SJCRH30 (cell line): ENCODE data around the gene XIRP1. TPM values are rescaled to one million over a fixed set of nuclear protein-coding genes. Genes with fewer than 3 reads are reported as not detected.

Experiments used
- DNase-seq, 2 experiments: peaks; one replicate each; pipeline ENCODE4 v3.0.0-alpha.2; 2015 to 2020
- H3K27ac ChIP-seq: fragments of 250-450 bp; sonication (Bioruptor Pico); 2 replicates; pipeline ENCODE4 v1.5.1; 2020; ENCODE audit warnings: mild to moderate bottlenecking, moderate library complexity
- H3K27me3 ChIP-seq: fragments of 250-450 bp; sonication (Bioruptor Pico); 2 replicates; pipeline ENCODE4 v1.5.1; 2020; ENCODE audit warnings: mild to moderate bottlenecking, moderate library complexity
- H3K36me3 ChIP-seq: fragments of 250-450 bp; sonication (Bioruptor Pico); 2 replicates; pipeline ENCODE4 v1.5.1; 2020; ENCODE audit warnings: mild to moderate bottlenecking, moderate library complexity
- H3K4me1 ChIP-seq: fragments of 250-450 bp; sonication (Bioruptor Pico); 2 replicates; pipeline ENCODE4 v1.5.1; 2020; ENCODE audit warnings: mild to moderate bottlenecking, moderate library complexity
- H3K4me3 ChIP-seq: fragments of 250-450 bp; sonication (Bioruptor Pico); 2 replicates; pipeline ENCODE4 v1.5.1; 2020; ENCODE audit warnings: mild to moderate bottlenecking, moderate library complexity
- H3K9me3 ChIP-seq: fragments of 250-450 bp; sonication (Bioruptor Pico); replicated peaks from 2 replicates; pipeline ENCODE4 v1.5.1; 2020; ENCODE audit warnings: mild to moderate bottlenecking, moderate library complexity
- total RNA-seq: library from RNA; depleted of rRNA; stranded (reverse); fragments of >200 nt; shearing (Covaris generic); gene quantifications from 2 replicates; pipeline ENCODE4 v1.2.3, GENCODE V29; 2014

The XIRP1 gene
- total RNA-seq, 1 experiment from 2014 or later: 0.91 TPM

- H3K9me3 ChIP-seq: no peaks in the 10 kb centered on the region
- H3K4me3 ChIP-seq: no peak overlapping the region
- no peaks in the 10 kb centered on the region for H3K27me3 ChIP-seq
- no peaks in the 10 kb centered on the region for H3K36me3 ChIP-seq
- DNase-seq: no peak
- H3K4me1 ChIP-seq: peaks cover 7% of the 10 kb centered on the region; the same call in 1 of the 2 replicates
- no peak overlapping the region for H3K27ac ChIP-seq
Observed at GRCh38 chr3:39185959-39186691, 6.3 kb downstream of the XIRP1 start.

GRCh38 chr3:39185326-39185958, 7.0 kb downstream of the XIRP1 start:
- Histone ChIP-seq H3K36me3 (no peaks in the 10 kb centered on the region), H3K4me3 (no peak overlapping the region), H3K27ac (no peak overlapping the region), H3K4me1 (peaks cover under 1% of the 10 kb centered on the region; the same call in 1 of the 2 replicates), H3K9me3 (no peaks in the 10 kb centered on the region), H3K27me3 (no peaks in the 10 kb centered on the region)
- no peak for DNase-seq

GRCh38 chr3:39184968-39185285, 7.5 kb downstream of the XIRP1 start:
- H3K4me1 ChIP-seq: peaks cover 4% of the 10 kb centered on the region

GRCh38 chr3:39184081-39184967, 8.1 kb downstream of the XIRP1 start:
- Histone ChIP-seq H3K4me1 (peaks cover 10% of the 10 kb centered on the region), H3K27me3 (no peaks in the 10 kb centered on the region), H3K27ac (no peak overlapping the region), H3K36me3 (no peaks in the 10 kb centered on the region), H3K4me3 (no peak overlapping the region), H3K9me3 (no peaks in the 10 kb centered on the region)
- no peak for DNase-seq

More at GRCh38 chr3:39184968-39185285, 7.5 kb downstream of the XIRP1 start:
- Histone ChIP-seq H3K27ac (no peak overlapping the region), H3K36me3 (no peaks in the 10 kb centered on the region), H3K27me3 (no peaks in the 10 kb centered on the region), H3K9me3 (no peaks in the 10 kb centered on the region), H3K4me3 (no peak overlapping the region)
- DNase-seq: no peak

GRCh38 chr3:39183211-39184080, 8.9 kb downstream of the XIRP1 start:
- no peak overlapping the region for H3K27ac ChIP-seq
- H3K36me3 ChIP-seq: no peaks in the 10 kb centered on the region
- no peaks in the 10 kb centered on the region for H3K9me3 ChIP-seq
- no peak overlapping the region for H3K4me3 ChIP-seq
- H3K27me3 ChIP-seq: no peaks in the 10 kb centered on the region
- H3K4me1 ChIP-seq: peaks cover 17% of the 10 kb centered on the region
- DNase-seq: no peak

GRCh38 chr3:39181408-39182335, 10.7 kb downstream of the XIRP1 start:
- Histone ChIP-seq H3K4me3 (peak overlapping the region; percentile 36), H3K36me3 (no peaks in the 10 kb centered on the region), H3K4me1 (peaks cover 18% of the 10 kb centered on the region), H3K9me3 (no peaks in the 10 kb centered on the region), H3K27me3 (no peaks in the 10 kb centered on the region), H3K27ac (no peak overlapping the region)
- no peak for DNase-seq

GRCh38 chr3:39180546-39181346, 11.6 kb downstream of the XIRP1 start:
- peak; percentile 65 to 74 for DNase-seq
- Histone ChIP-seq H3K4me3 (peak overlapping the region; percentile 36), H3K9me3 (no peaks in the 10 kb centered on the region), H3K4me1 (peaks cover 27% of the 10 kb centered on the region), H3K27me3 (no peaks in the 10 kb centered on the region), H3K36me3 (no peaks in the 10 kb centered on the region), H3K27ac (no peak overlapping the region)

GRCh38 chr3:39180183-39180545, 12.2 kb downstream of the XIRP1 start:
- peaks cover 29% of the 10 kb centered on the region for H3K4me1 ChIP-seq
- peak overlapping the region; percentile 36 for H3K4me3 ChIP-seq
- no peaks in the 10 kb centered on the region for H3K9me3 ChIP-seq
- no peak overlapping the region for H3K27ac ChIP-seq
- no peaks in the 10 kb centered on the region for H3K27me3 ChIP-seq
- DNase-seq: no peak
- H3K36me3 ChIP-seq: no peaks in the 10 kb centered on the region

GRCh38 chr3:39178553-39178952, 13.8 kb downstream of the XIRP1 start:
- Histone ChIP-seq H3K36me3 (no peaks in the 10 kb centered on the region), H3K4me1 (peaks cover 29% of the 10 kb centered on the region), H3K27ac (peak overlapping the region; percentile 97), H3K27me3 (no peaks in the 10 kb centered on the region), H3K4me3 (peak overlapping the region; percentile 61), H3K9me3 (no peaks in the 10 kb centered on the region)
- DNase-seq: peak; percentile 74 to 84

- Histone ChIP-seq H3K9me3 (no peaks in the 10 kb centered on the region), H3K27ac (peak overlapping the region; percentile 97), H3K4me3 (peak overlapping the region; percentile 61), H3K27me3 (no peaks in the 10 kb centered on the region), H3K36me3 (no peaks in the 10 kb centered on the region), H3K4me1 (peaks cover 29% of the 10 kb centered on the region)
- peak; percentile 82 to 87 for DNase-seq
Observed at GRCh38 chr3:39177708-39178332, 14.6 kb downstream of the XIRP1 start.

- no peaks in the 10 kb centered on the region for H3K36me3 ChIP-seq
- no peak for DNase-seq
- no peaks in the 10 kb centered on the region for H3K27me3 ChIP-seq
- no peaks in the 10 kb centered on the region for H3K9me3 ChIP-seq
- H3K4me3 ChIP-seq: no peak overlapping the region
- peak overlapping the region; percentile 27 for H3K27ac ChIP-seq
- peaks cover 29% of the 10 kb centered on the region for H3K4me1 ChIP-seq
Observed at GRCh38 chr3:39176025-39176714, 16.2 kb downstream of the XIRP1 start.
